OCI-LY7 (cell line): ENCODE data around the gene RBM26.

Experiments
- EZH2phosphoT487 ChIP-seq: fragments of 200-600 bp; sonication (generic); IDR thresholded peaks from 2 replicates; pipeline ENCODE4 v1.6.1; 2018; ENCODE audit warnings: low read depth, borderline replicate concordance, mild to moderate bottlenecking, mixed run types, antibody characterized with exemption, low read length, moderate library complexity, mixed read lengths
- TF ChIP-seq, protein P1 (sequence below): fragments of 200-600 bp; sonication (generic); conservative IDR thresholded peaks from 2 replicates; pipeline ENCODE4 v1.5.1; 2014; ENCODE audit warnings: mild to moderate bottlenecking, antibody characterized with exemption, low read length, moderate library complexity, mixed read lengths

DNA sequence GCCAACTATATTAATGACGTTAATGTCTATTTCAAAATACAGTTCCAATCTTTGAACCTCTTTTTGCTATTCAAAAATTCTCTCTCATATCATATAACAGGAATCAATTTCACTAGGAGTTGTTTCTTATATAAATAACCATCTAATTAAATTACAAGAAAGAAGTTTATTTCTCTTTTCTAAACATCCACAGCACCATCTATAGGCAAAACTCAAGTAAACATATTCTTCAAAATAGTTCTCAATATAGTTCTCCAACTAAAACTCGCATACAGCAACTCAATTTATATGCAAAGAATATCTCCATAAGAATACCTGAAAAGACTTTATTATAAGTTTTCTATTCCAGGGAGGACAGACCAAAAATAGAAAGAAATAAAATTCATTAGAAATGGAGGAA is 65.6 kb downstream of the RBM26 start:
- TF ChIP-seq, protein P1, sequence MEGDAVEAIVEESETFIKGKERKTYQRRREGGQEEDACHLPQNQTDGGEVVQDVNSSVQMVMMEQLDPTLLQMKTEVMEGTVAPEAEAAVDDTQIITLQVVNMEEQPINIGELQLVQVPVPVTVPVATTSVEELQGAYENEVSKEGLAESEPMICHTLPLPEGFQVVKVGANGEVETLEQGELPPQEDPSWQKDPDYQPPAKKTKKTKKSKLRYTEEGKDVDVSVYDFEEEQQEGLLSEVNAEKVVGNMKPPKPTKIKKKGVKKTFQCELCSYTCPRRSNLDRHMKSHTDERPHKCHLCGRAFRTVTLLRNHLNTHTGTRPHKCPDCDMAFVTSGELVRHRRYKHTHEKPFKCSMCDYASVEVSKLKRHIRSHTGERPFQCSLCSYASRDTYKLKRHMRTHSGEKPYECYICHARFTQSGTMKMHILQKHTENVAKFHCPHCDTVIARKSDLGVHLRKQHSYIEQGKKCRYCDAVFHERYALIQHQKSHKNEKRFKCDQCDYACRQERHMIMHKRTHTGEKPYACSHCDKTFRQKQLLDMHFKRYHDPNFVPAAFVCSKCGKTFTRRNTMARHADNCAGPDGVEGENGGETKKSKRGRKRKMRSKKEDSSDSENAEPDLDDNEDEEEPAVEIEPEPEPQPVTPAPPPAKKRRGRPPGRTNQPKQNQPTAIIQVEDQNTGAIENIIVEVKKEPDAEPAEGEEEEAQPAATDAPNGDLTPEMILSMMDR = peak; percentile 55
- no peak for TF ChIP-seq EZH2phosphoT487
